A673 (cell line): ENCODE results near the gene SPRED1.

Source experiments
- EZH2 ChIP-seq: fragments of 200-600 bp; sonication (generic); IDR thresholded peaks from 2 replicates; pipeline ENCODE4 v1.6.1; 2017; ENCODE audit warnings: borderline replicate concordance, low read depth, mild to moderate bottlenecking, mixed read lengths, antibody characterized with exemption, low read length; ENCODE audit not compliant: poor library complexity, severe bottlenecking
- TF ChIP-seq, protein P1 (sequence below): fragments of 300-800, 200-600 bp; sonication (generic); conservative IDR thresholded peaks from 2 replicates; pipeline ENCODE4 v1.5.1; 2017; ENCODE audit warnings: low read depth, mild to moderate bottlenecking, antibody characterized with exemption, low read length, moderate library complexity, mixed read lengths

DNA sequence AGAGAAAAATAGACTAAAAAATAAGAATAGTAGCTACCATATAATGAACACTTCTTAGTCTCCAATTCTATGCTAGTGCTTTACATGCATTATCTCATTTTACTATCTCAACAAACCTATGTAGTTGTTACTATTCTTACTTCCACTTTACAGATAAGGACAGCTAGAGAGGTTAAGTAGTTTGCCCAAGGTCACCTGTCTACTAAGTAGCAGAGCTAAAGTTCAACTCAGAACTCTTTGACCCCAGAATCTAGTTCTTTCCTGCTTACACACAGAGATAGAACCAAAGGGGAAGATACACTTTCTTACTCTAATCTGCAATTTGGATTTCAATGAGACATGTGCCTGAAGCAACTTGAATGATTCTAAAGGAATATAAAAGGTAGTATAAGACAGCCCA lies 24.7 kb upstream of the SPRED1 start:
- TF ChIP-seq, protein P1, sequence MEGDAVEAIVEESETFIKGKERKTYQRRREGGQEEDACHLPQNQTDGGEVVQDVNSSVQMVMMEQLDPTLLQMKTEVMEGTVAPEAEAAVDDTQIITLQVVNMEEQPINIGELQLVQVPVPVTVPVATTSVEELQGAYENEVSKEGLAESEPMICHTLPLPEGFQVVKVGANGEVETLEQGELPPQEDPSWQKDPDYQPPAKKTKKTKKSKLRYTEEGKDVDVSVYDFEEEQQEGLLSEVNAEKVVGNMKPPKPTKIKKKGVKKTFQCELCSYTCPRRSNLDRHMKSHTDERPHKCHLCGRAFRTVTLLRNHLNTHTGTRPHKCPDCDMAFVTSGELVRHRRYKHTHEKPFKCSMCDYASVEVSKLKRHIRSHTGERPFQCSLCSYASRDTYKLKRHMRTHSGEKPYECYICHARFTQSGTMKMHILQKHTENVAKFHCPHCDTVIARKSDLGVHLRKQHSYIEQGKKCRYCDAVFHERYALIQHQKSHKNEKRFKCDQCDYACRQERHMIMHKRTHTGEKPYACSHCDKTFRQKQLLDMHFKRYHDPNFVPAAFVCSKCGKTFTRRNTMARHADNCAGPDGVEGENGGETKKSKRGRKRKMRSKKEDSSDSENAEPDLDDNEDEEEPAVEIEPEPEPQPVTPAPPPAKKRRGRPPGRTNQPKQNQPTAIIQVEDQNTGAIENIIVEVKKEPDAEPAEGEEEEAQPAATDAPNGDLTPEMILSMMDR: no peak
- no peak for TF ChIP-seq EZH2
